ENCODE measurements around the gene EFCAB14.

- no peak for TF ChIP-seq POLR2A (IDR thresholded peaks at IDR 0.05; ENCODE audit: low read depth, low read length)
- TF ChIP-seq E2F4 (IDR thresholded peaks at IDR 0.05; ENCODE audit: low read depth, low read length) = no peak
- TF ChIP-seq HCFC1 (IDR thresholded peaks at IDR 0.05; ENCODE audit: low read length) = no peak
- no peak for TF ChIP-seq SPI1 (IDR thresholded peaks at IDR 0.05; ENCODE audit: borderline replicate concordance, insufficient read depth, low read depth, low read length)
- no peak for TF ChIP-seq TAF1 (IDR thresholded peaks at IDR 0.05; ENCODE audit: borderline replicate concordance, low read depth, low read length)
- TF ChIP-seq CTCF (IDR thresholded peaks at IDR 0.05 in 2 of 3, conservative IDR thresholded peaks at IDR 0.05 in 1 of 3; ENCODE audit: control insufficient read depth in 2 of 3, extremely low read depth in 1 of 3, insufficient read depth in 1 of 3, low read depth in 3 of 3, low read length in 3 of 3) = no peak
- no peak for TF ChIP-seq CBFB (IDR thresholded peaks at IDR 0.05; ENCODE audit: low read depth)
- no peak for TF ChIP-seq MAX (IDR thresholded peaks at IDR 0.05; ENCODE audit: low read depth, low read length)
- no peak for TF ChIP-seq JUND (IDR thresholded peaks at IDR 0.05; ENCODE audit: low read depth, low read length)
- TF ChIP-seq PBX3 (IDR thresholded peaks at IDR 0.05; ENCODE audit: insufficient replicate concordance, low read depth, low read length) = no peak
- TF ChIP-seq RAD21 (IDR thresholded peaks at IDR 0.05; ENCODE audit: insufficient read depth, low read depth, low read length) = no peak
- no peak for TF ChIP-seq GABPA (IDR thresholded peaks at IDR 0.05; ENCODE audit: low read depth)
These were observed 47.4 kb downstream of the EFCAB14 start, which contains the start of gene TEX38 for GRCh38 chr1:46671554-46671953.
